GM23338 (cell line): ENCODE data around the gene CRYZL1.

Experiments
- EZH2 ChIP-seq: fragments of 200-600 bp; sonication (generic); IDR thresholded peaks from one replicate; pipeline ENCODE4 v1.8.0; 2017; ENCODE audit warnings: antibody characterized with exemption, mild to moderate bottlenecking, low read depth; ENCODE audit not compliant: unreplicated experiment
- JUNB ChIP-seq: IDR thresholded peaks from one replicate; pipeline ENCODE4 v1.6.1; 2016; ENCODE audit warnings: antibody characterized with exemption; ENCODE audit not compliant: unreplicated experiment
- POLR2AphosphoS5 ChIP-seq: IDR thresholded peaks from 2 replicates; pipeline ENCODE4 v1.6.1; 2016; ENCODE audit warnings: antibody characterized with exemption, low read depth
- ZNF331 ChIP-seq: fragments of 250-450 bp; sonication (Bioruptor Pico); IDR thresholded peaks from 2 replicates; pipeline ENCODE4 v1.5.0; 2020; ENCODE audit warnings: low read depth, mild to moderate bottlenecking, moderate library complexity
- TF ChIP-seq, protein P1 (sequence below), 2 experiments: fragments of 200-600 bp in 1 of 2; sonication (generic) in 1 of 2; conservative IDR thresholded peaks; 2 replicates each; pipeline versions ENCODE4 v1.5.1 to v1.6.1; 2016 to 2017; ENCODE audit warnings: antibody characterized with exemption in 2 of 2, low read depth in 2 of 2, mild to moderate bottlenecking in 2 of 2, moderate library complexity in 1 of 2
- TF ChIP-seq, protein P2 (sequence below): IDR thresholded peaks from one replicate; pipeline ENCODE4 v1.6.1; 2018; ENCODE audit warnings: antibody characterized with exemption; ENCODE audit not compliant: unreplicated experiment

DNA sequence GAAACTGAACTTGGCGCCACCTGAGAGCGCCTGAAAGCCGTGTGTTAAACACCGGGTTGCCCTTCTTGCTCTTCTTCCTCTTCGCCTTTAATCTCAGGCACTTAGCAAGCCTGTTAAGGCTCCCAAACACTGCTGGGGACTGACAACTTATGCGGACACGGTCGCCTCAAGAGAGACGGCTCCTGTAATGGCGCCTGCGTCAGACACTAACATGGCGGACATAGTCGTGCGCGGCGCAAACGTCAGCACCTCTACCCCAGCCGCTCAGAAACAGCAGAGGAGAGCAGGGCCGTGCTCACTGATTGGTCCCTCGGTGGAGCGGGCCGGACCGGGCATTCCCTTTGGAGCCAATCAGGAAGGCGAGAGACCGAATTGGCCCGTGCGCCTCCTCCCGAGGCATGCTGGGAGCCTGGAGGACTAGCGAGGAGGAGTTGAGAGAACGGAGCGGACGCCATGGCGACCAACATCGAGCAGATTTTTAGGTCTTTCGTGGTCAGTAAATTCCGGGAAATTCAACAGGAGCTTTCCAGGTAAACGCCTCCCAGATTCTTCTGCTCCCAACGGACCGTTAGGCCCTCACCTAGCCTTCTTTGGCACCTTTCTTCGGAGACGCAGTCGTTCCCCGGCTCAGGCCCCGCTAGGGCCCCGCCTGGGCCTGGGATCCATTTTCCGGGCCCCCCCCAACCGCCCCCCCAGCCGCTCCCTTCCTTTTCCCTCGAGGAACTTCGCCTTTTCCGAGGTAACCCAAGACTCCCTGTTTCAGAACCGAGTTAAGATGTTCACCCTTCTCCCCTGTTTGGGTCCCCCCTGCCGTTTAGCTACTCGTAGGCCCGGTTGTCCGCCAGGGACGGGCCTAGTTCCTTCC, 98.7 kb downstream of the CRYZL1 start, which contains the start of gene SON:
- TF ChIP-seq POLR2AphosphoS5 (peak; percentile 82), EZH2 (no peak), JUNB (no peak), ZNF331 (CRISPR knock-in tag) (no peak)
- TF ChIP-seq, protein P1, sequence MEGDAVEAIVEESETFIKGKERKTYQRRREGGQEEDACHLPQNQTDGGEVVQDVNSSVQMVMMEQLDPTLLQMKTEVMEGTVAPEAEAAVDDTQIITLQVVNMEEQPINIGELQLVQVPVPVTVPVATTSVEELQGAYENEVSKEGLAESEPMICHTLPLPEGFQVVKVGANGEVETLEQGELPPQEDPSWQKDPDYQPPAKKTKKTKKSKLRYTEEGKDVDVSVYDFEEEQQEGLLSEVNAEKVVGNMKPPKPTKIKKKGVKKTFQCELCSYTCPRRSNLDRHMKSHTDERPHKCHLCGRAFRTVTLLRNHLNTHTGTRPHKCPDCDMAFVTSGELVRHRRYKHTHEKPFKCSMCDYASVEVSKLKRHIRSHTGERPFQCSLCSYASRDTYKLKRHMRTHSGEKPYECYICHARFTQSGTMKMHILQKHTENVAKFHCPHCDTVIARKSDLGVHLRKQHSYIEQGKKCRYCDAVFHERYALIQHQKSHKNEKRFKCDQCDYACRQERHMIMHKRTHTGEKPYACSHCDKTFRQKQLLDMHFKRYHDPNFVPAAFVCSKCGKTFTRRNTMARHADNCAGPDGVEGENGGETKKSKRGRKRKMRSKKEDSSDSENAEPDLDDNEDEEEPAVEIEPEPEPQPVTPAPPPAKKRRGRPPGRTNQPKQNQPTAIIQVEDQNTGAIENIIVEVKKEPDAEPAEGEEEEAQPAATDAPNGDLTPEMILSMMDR (conservative IDR thresholded peaks at IDR 0.05; ENCODE audit: low read depth in 2 of 2), result no peak
- TF ChIP-seq, protein P2, sequence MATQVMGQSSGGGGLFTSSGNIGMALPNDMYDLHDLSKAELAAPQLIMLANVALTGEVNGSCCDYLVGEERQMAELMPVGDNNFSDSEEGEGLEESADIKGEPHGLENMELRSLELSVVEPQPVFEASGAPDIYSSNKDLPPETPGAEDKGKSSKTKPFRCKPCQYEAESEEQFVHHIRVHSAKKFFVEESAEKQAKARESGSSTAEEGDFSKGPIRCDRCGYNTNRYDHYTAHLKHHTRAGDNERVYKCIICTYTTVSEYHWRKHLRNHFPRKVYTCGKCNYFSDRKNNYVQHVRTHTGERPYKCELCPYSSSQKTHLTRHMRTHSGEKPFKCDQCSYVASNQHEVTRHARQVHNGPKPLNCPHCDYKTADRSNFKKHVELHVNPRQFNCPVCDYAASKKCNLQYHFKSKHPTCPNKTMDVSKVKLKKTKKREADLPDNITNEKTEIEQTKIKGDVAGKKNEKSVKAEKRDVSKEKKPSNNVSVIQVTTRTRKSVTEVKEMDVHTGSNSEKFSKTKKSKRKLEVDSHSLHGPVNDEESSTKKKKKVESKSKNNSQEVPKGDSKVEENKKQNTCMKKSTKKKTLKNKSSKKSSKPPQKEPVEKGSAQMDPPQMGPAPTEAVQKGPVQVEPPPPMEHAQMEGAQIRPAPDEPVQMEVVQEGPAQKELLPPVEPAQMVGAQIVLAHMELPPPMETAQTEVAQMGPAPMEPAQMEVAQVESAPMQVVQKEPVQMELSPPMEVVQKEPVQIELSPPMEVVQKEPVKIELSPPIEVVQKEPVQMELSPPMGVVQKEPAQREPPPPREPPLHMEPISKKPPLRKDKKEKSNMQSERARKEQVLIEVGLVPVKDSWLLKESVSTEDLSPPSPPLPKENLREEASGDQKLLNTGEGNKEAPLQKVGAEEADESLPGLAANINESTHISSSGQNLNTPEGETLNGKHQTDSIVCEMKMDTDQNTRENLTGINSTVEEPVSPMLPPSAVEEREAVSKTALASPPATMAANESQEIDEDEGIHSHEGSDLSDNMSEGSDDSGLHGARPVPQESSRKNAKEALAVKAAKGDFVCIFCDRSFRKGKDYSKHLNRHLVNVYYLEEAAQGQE, result no peak
